SHP77 (cell line): ENCODE results near the gene STRA6.

Source experiments
- DNase-seq, 2 experiments: peaks; one replicate each; lab custom pipeline; 2025; lab: John Stamatoyannopoulos, UW

STRA6 gene

GRCh38 chr15:74207652-74208440, 5.3 kb upstream of the STRA6 start:
- DNase-seq: peak in 1 of 2 experiments; percentile 40

- DNase-seq: no peak
These were observed 4.3 kb upstream of the STRA6 start for GRCh38 chr15:74206801-74207281.

GRCh38 chr15:74205582-74205947, 3.0 kb upstream of the STRA6 start:
- DNase-seq: no peak

- no peak for DNase-seq
These were observed 1.4 kb upstream of the STRA6 start for GRCh38 chr15:74203914-74204431.

- DNase-seq: no peak
These were observed 722 bp downstream of the STRA6 start for GRCh38 chr15:74201710-74202420.

GRCh38 chr15:74200871-74201419, 1.6 kb downstream of the STRA6 start:
- no peak for DNase-seq

GRCh38 chr15:74200412-74200815, 2.2 kb downstream of the STRA6 start:
- DNase-seq: no peak

- DNase-seq: no peak
These were observed 3.3 kb downstream of the STRA6 start for GRCh38 chr15:74199297-74199652.

GRCh38 chr15:74197176-74197965, 5.2 kb downstream of the STRA6 start:
- DNase-seq: no peak

- no peak for DNase-seq
These were observed 6.4 kb downstream of the STRA6 start for GRCh38 chr15:74196175-74196574.

GRCh38 chr15:74194572-74195559, 7.7 kb downstream of the STRA6 start:
- DNase-seq: no peak

GRCh38 chr15:74193905-74194304, 8.7 kb downstream of the STRA6 start:
- no peak for DNase-seq

GRCh38 chr15:74193299-74193718, 9.3 kb downstream of the STRA6 start:
- no peak for DNase-seq

GRCh38 chr15:74192751-74193150, 9.8 kb downstream of the STRA6 start:
- no peak for DNase-seq

- no peak for DNase-seq
These were observed 10.8 kb downstream of the STRA6 start for GRCh38 chr15:74191798-74192197.

- no peak for DNase-seq
These were observed 14.4 kb downstream of the STRA6 start for GRCh38 chr15:74188216-74188615.

- DNase-seq: no peak
These were observed 16.8 kb downstream of the STRA6 start for GRCh38 chr15:74185710-74186348.

- no peak for DNase-seq
These were observed 17.9 kb downstream of the STRA6 start for GRCh38 chr15:74184582-74185091.

GRCh38 chr15:74182131-74182530, 20.5 kb downstream of the STRA6 start:
- no peak for DNase-seq
